GM12875 (cell line): Measurements from ENCODE around the gene TET3.

ENCODE experiments used
- H3K4me3 ChIP-seq: one replicate; pipeline ENCODE4 v1.5.1; 2011; ENCODE audit warnings: low read depth, low read length, control low read depth
- TF ChIP-seq, protein P1 (sequence below): IDR thresholded peaks from 2 replicates; pipeline ENCODE4 v1.5.1; 2011; ENCODE audit warnings: low read depth, mild to moderate bottlenecking, control low read depth, inconsistent platforms, low read length, moderate library complexity, borderline replicate concordance; ENCODE audit not compliant: insufficient read depth

Gene TET3

DNA sequence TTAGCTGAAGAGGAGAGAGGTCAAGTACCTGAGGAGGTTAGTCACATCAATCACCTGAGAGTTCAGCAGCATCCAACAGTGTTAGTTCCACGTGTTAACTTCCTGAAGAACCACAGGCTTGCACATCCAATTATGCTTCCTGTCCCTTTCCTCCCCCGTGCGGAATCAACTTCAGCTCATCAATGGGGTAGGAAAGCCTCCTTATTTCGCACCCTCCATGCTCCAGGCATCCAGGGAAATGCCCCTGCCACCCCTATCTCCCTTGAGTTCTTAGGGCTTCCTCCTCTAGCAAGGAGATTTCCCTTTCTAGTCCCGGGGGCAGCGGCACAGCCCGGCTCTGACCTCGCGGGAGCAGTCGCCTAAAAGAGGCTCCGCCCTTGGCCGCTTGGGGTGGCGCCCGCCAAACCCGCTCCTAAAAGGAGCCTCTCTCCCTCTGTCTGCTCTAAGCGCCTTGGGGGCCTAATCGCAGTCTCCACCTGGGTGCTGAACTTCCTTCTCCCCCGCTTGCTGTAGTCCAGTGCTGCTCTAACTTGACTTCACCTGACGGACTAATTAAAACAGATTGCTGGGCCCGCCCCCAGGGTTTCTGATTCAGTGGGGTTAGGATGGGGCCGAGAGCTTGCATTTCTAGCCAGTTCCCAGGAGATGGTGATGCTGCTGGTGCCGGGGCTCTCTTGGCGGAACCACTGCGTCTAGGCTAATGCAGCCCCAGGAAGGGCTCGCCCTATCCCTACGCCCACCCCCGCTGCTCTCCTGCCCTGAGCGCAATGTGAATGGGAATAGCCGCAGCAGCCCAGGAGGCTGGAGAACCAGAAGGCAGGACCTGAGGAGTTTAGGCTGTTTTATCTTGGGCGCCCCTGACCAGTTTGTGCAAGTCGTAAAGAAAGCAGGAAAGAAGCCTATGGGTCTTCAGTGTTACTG lies 3.4 kb upstream of the TET3 start:
- TF ChIP-seq, protein P1, sequence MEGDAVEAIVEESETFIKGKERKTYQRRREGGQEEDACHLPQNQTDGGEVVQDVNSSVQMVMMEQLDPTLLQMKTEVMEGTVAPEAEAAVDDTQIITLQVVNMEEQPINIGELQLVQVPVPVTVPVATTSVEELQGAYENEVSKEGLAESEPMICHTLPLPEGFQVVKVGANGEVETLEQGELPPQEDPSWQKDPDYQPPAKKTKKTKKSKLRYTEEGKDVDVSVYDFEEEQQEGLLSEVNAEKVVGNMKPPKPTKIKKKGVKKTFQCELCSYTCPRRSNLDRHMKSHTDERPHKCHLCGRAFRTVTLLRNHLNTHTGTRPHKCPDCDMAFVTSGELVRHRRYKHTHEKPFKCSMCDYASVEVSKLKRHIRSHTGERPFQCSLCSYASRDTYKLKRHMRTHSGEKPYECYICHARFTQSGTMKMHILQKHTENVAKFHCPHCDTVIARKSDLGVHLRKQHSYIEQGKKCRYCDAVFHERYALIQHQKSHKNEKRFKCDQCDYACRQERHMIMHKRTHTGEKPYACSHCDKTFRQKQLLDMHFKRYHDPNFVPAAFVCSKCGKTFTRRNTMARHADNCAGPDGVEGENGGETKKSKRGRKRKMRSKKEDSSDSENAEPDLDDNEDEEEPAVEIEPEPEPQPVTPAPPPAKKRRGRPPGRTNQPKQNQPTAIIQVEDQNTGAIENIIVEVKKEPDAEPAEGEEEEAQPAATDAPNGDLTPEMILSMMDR, result no peak
- peak overlapping the region; percentile 53 for H3K4me3 ChIP-seq

DNA sequence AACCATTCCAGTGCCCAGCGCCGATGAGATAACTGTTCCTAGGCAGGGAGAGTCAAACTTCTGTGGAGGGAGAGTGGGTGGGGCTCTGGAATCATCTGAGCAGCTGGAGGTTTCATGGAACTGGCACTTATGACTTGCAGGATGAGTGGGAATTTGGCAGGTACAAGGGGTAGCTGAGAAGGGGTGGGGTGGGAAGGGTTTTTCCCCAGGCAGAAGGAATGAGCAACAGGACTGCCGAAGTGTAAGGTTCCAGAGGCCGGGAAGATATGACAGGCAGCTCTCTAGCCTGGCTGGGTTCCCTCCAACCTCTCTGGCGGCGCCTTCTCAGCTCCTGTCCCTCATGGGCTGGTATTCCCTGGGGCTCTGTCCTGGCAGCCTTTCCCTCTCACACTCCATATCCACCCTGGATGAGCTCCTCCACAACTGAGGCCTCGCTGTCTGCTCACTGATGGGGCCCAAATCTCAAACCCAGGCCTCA lies 2.5 kb upstream of the TET3 start:
- TF ChIP-seq, protein P1, result no peak
- H3K4me3 ChIP-seq, result no peak overlapping the region

DNA sequence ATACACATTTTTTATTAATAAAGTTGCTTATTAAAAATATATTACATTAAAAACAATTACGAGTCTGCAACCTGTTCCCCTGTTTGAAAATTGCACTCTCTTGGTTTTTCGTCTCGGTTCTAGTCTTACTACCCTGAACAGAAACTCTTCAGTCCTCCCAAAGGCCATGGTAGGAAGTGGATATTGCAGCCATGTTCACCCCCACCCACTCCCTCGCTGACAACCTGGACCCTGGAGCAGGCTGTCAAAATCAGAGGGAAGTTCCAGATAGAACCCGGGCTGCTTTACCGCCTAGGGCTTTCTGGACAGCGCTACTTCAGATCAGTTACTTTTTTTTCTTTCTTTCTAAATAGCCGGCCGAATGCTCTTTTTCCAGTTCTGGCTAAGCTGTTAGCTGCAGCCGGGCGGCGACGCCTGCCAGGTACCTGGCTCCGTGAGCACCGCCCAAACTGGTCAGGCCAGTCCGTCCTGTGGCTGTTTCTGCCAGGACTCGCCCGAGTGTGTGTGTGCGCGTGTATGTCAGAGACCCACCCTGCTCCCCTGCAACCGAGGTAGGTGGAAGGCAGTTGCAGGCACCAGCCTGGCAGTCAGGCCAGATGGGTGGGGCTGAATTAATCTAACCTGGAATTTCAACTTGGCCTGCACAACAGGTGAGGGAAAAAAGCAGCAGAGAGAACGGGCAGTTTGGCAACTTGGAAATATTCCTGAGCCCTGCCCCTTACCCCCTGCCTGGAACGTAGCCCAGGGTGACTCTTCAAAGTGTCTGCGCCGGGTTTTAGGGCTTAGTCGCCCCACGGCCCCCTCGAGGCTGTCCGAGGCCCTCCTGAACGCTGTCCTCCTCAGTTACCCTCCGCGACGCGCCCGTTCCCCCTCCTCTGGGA lies 1.1 kb upstream of the TET3 start:
- TF ChIP-seq, protein P1, result 0 out of 2 replicates have a peak, but pooled peaks have one; percentile 3
- peak overlapping the region; percentile 76 for H3K4me3 ChIP-seq

DNA sequence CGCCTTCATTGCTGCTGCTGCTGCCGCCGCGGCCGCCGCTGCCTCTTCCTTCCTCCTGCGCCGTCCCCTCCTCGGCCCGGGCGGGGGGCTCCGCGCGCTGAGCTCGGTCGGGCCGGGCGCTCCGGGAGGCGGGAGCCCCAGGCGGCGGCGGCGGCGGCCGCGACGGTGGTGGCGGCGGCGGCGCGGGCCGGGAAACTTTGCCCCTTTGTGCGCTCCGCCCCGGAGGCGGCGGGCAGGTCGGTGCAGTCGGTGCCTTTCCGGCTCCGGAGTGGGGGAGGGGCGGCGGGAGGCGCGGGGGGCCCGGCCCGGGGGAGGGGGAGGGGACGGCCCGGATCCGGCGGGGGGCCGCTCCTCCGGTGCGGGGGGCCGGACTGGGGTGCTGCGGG lies 205 bp downstream of the TET3 start:
- H3K4me3 ChIP-seq, result peak overlapping the region; percentile 76
- TF ChIP-seq, protein P1, result no peak

DNA sequence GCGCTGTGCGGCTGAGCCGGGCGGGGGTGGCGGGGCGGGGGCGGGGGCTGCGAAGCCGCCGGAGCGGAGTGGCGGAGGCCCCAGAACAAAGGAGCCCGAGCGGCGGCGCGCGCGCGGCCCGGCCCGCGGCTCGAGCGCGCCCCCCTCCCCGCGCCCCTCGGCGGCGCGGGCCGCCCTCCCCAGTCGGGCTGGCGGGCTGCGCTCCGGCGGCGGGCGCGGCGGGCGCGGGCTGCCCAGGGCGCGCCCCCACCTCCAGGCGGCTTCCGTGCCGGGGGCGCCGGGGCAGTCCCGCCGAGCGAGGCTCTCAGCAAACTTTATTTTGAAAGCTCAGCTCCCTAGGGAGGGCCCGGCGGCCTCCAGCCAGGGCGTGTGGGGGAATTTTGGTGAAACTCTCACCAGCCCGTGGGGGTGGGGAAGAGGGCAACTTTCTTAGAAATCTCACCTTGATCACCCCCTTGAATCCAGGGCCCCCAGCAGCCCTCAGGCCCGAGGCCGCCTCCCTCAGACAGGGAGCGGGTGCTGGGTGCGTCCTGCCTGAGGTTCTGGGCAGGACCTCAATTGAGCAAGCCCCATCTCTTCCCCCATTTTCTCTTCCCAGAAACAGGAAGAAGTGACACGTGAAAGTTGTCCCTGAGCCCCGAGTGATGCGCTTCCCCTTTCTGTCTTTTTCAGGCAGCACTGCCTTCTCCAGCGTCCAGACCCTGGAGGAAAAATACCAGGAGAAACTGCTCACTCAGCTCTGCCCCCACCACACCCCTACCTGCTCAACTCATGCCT lies 786 bp downstream of the TET3 start:
- H3K4me3 ChIP-seq, result peak overlapping the region; percentile 76
- TF ChIP-seq, protein P1, result no peak

DNA sequence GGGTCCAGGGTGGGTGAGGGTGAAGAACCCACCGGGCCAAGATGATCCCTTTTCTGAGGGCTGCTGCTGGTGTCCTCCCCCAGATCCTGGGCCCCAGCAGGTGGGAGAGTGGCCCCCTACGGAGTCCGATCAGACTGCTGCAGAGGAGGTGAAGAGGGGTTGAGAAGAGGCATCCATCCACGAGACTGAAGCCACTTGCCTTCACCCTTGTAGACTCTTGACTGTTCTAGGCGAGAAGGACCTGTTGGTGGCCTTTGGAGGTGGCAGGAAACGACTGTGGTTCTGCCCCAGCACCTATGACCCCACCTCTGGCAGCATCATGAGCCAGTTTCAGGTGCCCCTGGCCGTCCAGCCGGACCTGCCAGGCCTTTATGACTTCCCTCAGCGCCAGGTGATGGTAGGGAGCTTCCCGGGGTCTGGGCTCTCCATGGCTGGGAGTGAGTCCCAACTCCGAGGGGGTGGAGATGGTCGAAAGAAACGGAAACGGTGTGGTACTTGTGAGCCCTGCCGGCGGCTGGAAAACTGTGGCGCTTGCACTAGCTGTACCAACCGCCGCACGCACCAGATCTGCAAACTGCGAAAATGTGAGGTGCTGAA lies 1.5 kb downstream of the TET3 start:
- TF ChIP-seq, protein P1, result no peak
- H3K4me3 ChIP-seq, result peak overlapping the region; percentile 76
